Measurements from ENCODE around the gene CD300C. TPM values are rescaled to one million over a fixed set of nuclear protein-coding genes. Genes with fewer than 3 reads are reported as not detected.

CD300C gene
- total RNA-seq, 2 donors from 2014 or later: 1.5 TPM; not detected in 1

GRCh38 chr17:74542727-74543383 is 3.1 kb downstream of the CD300C start:
- no peak overlapping the region for H3K27ac ChIP-seq
- no peaks in the 10 kb centered on the region for H3K4me1 ChIP-seq (replicated peaks)
- no peak for DNase-seq (ENCODE audit: low spot score)
- H3K9me3 ChIP-seq: no peaks in the 10 kb centered on the region
- 87% methylated on average over 17 of the region's 17 CpGs for WGBS
- TF ChIP-seq CTCF (IDR thresholded peaks at IDR 0.05) (no peak), POLR2A (IDR thresholded peaks at IDR 0.05) (no peak), POLR2AphosphoS5 (IDR thresholded peaks at IDR 0.05) (no peak)
- no peak overlapping the region for H3K4me3 ChIP-seq
- intact Hi-C loops (cut with DNase I): no loop called here
- no peaks in the 10 kb centered on the region for H3K27me3 ChIP-seq (replicated peaks; ENCODE audit: insufficient read depth)
- H3K36me3 ChIP-seq: no peaks in the 10 kb centered on the region

DNA sequence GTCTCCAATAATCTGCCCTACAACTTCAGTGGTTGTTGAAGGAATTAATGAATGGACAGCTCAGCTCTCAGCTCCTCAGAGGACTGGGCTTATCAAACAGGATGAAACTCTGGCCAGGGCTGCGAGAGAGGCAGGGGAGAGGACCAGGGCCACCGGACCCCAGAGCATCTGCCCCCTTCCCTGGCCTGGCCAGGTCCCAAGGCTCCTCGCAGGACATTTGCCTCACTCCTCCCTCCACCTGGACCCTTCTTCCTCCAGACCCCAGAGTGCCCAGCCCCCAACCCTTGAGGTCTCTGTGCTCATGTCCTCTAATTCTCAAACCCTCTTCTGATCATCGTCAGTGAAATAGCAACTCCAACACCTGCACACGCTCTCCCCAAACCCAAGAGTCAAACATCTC is 3.7 kb downstream of the CD300C start:
- H3K27me3 ChIP-seq (replicated peaks; ENCODE audit: insufficient read depth): no peaks in the 10 kb centered on the region
- intact Hi-C loops (cut with DNase I): no loop called here
- no peak for TF ChIP-seq CTCF (IDR thresholded peaks at IDR 0.05)
- no peak for TF ChIP-seq POLR2AphosphoS5 (IDR thresholded peaks at IDR 0.05)
- TF ChIP-seq POLR2A (IDR thresholded peaks at IDR 0.05): no peak

DNA sequence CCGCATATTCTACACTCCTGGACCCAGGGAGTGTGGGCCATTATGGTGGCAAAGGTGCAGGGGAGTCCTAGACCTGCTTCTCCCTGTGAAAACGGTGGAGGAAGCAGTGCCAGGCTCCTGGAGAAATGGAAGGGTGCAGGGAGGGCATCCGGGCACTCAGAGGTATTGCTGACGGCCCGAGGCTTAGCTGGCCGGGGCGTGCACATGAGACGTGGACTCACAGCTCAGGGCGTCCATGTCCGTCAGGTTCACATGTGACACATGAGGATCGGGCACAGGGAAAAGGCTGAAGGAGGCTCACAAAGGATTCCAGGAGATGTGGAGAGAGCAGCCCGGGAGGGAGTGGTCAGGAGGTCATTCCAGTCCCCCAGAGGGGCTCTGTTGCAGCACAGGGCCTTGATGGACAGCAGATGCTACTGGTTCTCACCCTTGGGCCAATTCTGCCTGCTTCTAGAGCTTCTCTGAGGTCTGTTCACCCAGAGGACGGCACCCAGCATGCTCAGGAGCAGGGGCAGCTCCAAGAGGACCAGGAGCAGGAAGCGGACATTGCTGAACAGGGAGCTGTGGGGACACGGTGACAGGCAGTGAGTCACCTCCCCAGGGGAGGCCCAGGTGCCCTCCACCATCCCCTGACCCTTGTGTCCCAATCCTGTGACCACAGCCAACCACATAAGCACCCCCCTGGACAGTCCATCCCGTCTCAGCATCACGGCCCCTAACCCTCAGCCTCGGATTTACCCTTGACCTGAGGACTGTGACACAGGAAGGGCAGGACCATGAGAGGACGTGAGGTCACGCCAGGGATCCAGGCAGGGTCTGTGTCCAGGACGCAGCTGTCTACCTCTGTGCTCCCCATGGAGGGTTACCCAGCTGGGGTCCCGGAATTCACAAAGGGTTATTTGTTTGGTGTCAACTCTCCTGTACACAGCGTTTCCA is 4.5 kb downstream of the CD300C start:
- H3K4me3 ChIP-seq: no peak overlapping the region
- intact Hi-C loops (cut with DNase I): no loop called here
- WGBS: 73% methylated on average over 23 of the region's 23 CpGs
- no peak for DNase-seq (ENCODE audit: low spot score)
- no peaks in the 10 kb centered on the region for H3K4me1 ChIP-seq (replicated peaks)
- no peak overlapping the region for H3K27ac ChIP-seq
- no peaks in the 10 kb centered on the region for H3K36me3 ChIP-seq
- H3K9me3 ChIP-seq: no peaks in the 10 kb centered on the region
- H3K27me3 ChIP-seq (replicated peaks; ENCODE audit: insufficient read depth): no peaks in the 10 kb centered on the region
- no peak for TF ChIP-seq POLR2A (IDR thresholded peaks at IDR 0.05)
- TF ChIP-seq POLR2AphosphoS5 (IDR thresholded peaks at IDR 0.05): no peak
- no peak for TF ChIP-seq CTCF (IDR thresholded peaks at IDR 0.05)

More for the DNA sequence above, 3.7 kb downstream of the CD300C start:
- WGBS: 84% methylated on average over 5 of the region's 5 CpGs
- no peak overlapping the region for H3K27ac ChIP-seq
- DNase-seq (ENCODE audit: low spot score): no peak
- H3K4me1 ChIP-seq (replicated peaks): no peaks in the 10 kb centered on the region
- H3K36me3 ChIP-seq: no peaks in the 10 kb centered on the region
- H3K4me3 ChIP-seq: no peak overlapping the region
- no peaks in the 10 kb centered on the region for H3K9me3 ChIP-seq

- H3K4me3 ChIP-seq: no peak overlapping the region
- no peaks in the 10 kb centered on the region for H3K9me3 ChIP-seq
- H3K27ac ChIP-seq: no peak overlapping the region
- TF ChIP-seq POLR2A (IDR thresholded peaks at IDR 0.05) (no peak), CTCF (IDR thresholded peaks at IDR 0.05) (no peak), POLR2AphosphoS5 (IDR thresholded peaks at IDR 0.05) (no peak)
- DNase-seq (ENCODE audit: low spot score): no peak
- H3K27me3 ChIP-seq (replicated peaks; ENCODE audit: insufficient read depth): no peaks in the 10 kb centered on the region
- 86% methylated on average over 10 of the region's 10 CpGs for WGBS
- H3K4me1 ChIP-seq (replicated peaks): no peaks in the 10 kb centered on the region
- intact Hi-C loops (cut with DNase I): no loop called here
- H3K36me3 ChIP-seq: no peaks in the 10 kb centered on the region
These were observed 6.6 kb downstream of the CD300C start for GRCh38 chr17:74539281-74539820.
